GM18858 (cell line): ENCODE measurements around the gene BRCC3.

Experiments used
- ATAC-seq: cut with Tn5 transposase; IDR thresholded peaks from one replicate; pipeline ENCODE4 v1.9.1; 2021; ENCODE audit not compliant: unreplicated experiment

BRCC3 gene

DNA sequence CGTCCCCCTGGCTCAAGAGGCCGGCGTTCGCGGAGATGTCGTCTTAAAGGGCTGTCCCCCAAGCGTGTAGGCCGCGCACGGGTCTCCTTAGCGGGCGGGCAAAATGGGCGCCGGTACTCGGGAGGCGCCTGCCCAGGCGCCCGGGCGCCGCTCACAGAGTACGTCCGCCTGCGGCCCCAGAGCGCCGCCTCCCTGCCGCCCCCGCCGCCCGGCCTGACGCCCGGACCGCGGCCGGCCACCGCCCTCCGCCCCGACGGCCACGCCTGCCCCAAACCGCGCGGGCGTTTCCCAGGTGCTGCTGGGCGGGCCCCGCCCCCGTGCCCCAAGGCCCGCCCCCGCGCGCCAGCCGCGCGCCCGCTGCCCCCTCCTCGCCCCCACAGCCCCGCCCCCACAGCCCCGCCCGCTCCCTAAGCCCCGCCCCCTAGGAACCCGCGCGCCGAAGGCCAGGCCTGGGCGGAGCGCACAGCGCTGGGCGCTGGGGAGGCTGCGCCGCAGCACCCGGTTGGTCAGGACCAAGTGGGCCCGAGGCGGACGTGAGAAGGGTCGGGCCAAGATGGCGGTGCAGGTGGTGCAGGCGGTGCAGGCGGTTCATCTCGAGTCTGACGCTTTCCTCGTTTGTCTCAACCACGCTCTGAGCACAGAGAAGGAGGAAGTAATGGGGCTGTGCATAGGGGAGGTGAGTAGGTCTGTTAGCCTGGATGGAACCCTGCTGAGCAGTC is at the start of gene BRCC3, which contains the start of the genes CMC4 and MTCP1:
Gene BRCC3 (plus strand): TSS at position 534 of the 719 bp plus-strand sequence. CDS start 20 bp downstream, at position 554.
Gene CMC4 (minus strand): TSS at position 162 of the 719 bp plus-strand sequence. CDS start 7,113 bp downstream, outside the sequence.
Gene MTCP1 (minus strand): TSS at position 162 of the 719 bp plus-strand sequence. CDS start 5,126 bp downstream, outside the sequence.
- ATAC-seq, result peak; percentile 61

DNA sequence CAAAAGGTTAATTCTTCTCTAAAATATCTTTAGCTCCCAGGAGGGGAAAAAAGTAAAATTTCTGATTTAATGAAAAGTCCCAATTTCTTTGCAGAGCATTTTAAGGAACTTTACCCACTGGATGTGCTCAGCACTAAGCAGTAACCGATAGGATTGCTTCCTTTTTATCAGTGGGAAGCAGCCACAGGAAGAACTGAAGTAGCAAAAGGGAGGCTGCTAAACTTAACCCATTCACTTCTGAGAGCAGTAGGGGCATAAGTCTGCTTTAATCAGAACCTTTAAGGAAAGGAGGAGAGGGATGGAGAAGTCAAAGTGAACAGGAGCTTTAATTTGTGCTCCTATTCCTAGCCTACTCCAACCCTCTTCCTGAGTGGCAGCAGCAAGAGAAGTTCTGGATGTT is 48.7 kb upstream of the BRCC3 start, which contains the start of gene F8:
Gene F8 (minus strand): TSS at position 139 of the 400 bp plus-strand sequence. CDS start 171 bp downstream, outside the sequence.
- ATAC-seq, result no peak

DNA sequence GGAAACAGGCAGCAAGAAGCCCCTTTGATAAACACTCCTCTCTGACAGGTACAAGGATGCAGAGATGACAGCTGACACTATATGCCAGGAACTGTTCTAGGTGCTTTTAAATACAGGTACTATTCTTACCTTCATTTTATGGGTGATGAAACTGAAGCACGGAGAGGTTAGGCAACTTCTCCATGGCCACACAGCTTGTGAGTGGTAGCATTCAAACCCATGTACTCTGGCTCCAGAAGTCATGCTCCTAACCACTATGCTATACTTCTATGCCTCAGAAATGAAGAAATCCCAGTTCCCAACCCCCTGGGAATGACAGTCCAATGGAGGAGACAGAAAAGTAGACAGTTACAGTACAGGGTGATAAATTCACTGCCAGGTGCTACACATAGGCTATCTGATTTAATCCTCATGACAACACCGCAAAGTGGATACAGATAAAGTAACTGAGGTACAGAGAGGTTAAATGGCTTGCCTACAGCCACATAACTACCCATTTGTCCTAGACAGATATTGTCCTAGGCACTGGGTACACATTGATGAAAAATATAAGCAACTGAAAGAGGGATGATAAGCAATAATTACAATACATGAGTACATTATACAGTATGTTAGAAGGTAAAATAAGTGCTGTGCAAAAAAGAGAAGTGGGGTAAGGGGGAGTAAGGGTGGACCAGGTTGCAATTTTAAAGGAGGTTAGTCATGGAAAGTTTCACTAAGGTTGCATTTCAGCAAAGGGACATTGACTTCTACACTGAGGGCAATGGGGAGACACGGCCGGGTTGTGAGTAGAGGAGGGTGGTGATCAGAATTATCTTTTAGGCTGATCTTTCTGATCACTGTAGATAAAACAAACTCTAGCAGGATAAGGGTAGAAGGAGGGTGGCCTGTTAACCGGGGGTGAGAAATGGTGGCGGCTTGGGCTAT is 47.1 kb upstream of the BRCC3 start:
- ATAC-seq, result no peak

DNA sequence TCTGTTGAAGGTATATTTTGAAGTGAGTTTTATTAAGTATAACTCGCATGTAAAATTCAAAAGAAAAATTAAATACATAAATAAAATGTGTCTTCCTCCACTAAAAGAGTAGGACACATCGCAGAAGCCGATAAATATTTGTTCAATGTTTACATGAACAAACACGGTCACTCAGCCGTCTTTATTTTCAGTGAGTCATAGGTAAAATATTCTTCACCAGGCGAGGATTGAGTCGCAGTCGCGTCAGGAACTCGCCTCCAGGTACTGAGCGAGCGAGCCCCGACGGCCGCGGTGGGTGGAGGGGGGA is 44.9 kb upstream of the BRCC3 start:
- no peak for ATAC-seq

DNA sequence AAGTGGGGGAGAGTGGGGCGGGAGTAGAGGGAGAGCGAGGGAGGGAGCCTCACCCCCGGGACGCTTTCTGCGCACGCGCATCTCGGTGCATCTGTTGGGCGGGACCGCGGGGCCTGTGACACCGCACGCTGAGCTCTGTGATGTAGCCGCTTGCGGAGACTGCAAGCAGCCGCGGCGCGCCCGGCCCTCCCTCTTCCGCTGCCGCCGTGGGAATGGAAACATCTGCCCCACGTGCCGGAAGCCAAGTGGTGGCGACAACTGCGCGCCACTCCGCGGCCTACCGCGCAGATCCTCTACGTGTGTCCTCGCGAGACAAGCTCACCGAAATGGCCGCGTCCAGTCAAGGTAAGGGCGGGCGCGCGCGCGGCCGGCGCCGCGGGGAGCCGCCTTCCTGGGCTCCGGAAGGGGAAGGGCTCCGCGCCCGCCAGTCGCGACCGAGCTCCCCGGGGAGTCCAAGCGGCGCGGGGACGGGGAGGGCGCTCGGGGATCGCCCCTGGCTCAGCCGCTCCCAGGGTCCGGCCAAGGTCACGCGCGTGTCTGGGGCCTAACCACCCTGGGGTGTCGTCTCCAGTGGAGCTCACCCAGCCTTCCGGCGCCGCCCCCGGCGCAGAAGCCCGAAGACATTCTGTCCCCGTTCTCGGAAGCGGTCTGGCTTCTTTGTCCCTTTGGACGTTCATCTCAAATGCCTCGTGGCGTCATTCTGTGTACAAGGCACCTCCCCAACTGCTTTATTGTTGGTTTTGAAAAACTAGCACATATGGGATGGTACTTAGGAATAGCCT is 44.4 kb upstream of the BRCC3 start, which contains the start of gene FUNDC2:
Gene FUNDC2 (plus strand): TSS at position 118 of the 782 bp plus-strand sequence. CDS start 95 bp downstream, at position 213.
- peak; percentile 69 for ATAC-seq

DNA sequence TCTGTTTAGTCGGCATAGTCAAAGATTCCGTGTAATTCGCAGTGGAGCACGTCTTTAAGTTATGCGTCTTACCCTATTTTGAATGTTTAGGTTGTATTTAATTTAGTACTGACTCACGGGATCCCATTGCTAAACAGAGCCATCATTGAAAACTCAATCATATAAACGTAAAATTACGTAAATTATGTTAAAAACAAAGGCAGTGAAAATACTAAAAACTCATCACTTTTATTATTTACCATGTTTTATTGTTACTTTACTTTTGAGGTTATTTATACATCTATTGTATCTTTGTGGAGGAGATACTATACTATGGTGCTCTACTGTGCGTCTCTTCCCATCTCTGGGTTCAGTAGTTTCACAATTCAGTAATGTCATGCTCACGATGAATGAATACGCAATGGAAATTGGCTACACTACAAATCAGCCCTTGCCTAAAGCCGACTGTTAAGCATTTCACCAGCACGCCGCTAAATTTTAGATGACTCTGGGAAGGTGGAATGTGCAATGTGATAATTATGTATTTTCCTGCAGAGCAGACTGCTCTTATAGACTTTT is 43.7 kb upstream of the BRCC3 start:
- no peak for ATAC-seq

DNA sequence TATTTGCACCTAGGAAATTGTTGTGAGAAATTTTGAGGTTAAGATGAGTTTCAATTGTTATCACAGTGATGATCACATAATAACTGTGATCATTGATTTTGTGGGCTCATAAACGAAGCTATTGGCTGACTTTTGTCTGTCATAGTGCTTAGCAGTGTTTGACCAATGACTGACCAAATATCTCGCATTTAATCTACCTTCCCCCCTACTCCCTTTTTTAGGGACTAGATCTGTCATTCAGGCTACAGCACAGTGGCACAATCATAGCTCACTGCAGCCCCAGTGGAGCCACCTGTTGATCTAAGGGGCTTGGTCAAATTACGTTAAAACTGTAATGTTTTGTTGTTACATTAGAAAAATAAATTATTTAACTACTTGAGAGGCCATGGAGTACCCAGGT is 43.2 kb upstream of the BRCC3 start:
- ATAC-seq, result no peak

DNA sequence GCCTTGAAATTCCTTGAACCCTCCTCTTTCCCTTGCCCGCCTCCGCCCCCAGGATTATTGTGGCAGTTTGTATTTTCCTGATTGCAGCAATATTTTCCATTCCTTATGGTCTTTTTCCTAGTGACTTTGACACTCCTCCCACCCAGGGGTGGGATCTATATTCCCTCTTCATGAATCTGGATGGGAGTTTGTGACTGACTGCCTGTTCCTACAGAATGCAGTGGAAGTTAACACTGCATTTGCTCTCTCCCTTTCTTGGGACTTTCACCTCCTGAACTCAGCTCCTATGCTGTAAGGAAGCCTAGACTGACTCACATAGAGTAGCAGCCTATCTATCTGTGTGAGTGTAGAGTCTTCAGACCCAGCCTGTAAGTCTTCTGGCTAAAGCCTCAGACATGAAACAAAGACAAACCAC is 42.4 kb upstream of the BRCC3 start:
- no peak for ATAC-seq

DNA sequence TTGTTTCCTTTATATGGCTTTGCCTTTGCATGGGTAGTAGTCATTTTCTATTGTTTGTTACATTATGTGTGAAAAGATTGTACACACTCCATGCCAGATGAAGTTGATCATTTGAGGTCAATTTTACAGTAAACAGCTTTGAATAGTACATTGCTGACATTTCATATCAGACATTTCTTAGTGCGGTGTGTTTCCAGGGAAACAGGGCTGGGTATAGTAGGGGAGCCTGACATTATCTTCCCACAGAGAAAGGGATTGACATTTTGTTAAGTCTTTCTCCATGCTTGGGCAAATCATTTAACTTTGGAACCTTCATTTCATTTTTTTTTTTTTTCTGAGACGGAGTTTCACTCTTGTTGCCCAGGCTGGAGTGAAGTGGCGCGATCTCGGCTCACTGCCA is 39.7 kb upstream of the BRCC3 start:
- ATAC-seq, result no peak

DNA sequence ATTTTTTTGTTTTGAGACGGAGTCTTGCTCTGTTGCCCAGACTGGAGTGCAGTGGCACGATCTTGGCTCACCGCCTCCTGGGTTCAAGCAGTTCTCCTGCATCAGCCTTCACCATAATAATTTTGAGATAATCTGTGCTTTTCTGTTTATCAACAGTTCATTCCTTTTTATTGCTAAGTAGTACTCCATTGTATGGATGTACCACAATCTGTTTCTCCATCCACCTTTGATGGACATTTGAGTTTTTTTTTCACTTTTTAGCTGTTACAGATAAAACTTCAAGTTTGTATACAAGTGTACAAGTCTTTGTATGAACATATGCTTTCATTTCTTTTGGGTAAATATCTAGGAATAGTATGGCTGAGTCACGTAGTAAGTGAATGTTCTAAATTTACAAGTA is 35.6 kb upstream of the BRCC3 start:
- ATAC-seq, result no peak

DNA sequence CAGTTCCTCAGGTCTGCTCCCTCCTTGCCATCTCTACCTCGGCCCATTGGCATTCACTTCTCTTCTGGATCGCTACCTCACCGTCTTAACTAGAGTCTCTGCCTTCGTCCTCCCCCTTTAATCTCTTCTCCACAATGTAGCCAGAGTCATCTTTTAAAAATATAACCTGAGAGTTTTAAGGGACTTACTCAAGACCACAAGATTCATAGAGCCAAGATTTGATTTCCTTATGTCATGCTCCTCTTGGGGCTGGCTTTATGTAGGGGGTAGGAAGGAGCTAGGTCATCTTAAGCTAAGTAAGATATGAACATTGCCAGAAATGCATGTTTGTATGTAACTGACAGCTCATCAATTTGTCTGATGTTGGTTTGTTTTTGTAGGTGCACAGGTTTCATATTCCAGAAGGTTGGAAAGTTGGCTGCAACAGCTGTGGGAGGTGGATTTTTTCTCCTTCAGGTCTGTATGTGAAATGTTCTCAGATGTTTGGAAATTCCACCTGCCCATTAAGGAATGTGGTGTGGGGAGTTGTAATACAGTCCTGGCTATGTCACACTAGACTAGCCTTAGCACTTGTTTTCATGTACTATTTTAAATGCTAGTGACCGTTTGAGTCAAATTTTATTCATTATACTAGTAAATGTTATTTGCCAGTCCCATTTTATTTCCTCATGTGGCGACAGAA is 25.0 kb upstream of the BRCC3 start:
- ATAC-seq, result no peak

DNA sequence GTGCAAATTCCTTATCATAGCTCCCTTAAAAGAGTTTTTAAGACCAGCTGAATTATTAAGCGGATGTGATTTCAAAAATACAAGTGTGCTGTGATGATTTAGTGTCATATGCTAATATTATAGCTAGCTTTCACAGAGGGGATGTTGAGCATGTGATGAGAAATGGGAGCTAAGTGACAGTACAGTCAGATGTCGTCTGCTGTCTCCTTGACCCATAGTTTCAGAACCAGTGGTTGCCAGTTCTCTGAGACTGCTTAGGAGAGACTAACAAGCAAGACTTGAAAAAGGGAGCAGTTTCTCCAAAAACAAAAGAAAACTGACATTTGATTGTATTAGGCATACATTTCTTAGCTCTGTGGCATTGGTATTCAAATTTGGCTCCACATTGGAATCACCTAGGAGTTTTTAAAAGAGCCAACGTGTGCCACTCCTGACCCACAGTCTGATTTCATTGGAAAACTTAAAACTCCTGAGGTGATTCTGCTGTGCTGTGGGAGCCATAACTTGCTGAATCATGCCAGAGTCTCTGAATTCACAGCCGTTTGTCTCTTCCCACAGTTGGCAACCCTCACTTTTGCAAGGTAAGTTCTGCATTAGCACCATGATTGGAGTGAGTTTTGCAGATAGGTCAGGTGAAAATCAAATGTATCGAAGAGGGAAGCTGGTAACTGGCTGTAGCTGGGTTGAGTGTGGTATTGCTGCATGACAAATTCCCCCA is 24.3 kb upstream of the BRCC3 start:
- ATAC-seq, result no peak

DNA sequence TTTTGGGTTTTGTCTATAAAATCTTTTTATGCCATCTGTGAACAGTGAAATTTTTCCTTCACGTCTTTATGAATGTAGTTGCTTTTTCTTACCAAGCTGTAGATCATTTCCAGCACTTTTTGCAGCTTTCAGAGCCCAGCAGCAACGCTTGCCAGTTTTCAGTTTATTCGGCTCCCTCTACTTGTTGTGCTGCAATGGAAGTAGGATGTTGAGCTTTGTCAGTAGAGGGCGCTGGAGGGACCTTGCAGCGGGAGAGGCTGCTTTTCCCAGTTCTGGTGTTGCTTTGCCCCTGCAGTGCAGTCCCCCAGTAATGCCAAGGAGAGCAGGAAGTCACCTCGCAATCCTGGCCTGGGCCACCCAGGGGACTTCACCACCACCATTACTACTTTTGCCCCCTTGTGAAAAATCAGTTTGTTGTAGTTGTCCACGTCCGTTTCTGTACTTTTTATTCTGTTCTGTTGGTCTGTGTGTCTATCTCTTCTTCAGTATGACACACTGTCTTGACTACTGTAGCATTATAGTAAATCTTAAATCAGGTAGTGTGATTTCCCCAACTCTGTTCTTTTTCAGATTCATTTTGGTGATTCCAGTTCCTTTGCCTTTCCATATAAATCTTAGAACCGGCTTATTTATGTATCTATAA is 22.2 kb upstream of the BRCC3 start:
- ATAC-seq, result no peak

DNA sequence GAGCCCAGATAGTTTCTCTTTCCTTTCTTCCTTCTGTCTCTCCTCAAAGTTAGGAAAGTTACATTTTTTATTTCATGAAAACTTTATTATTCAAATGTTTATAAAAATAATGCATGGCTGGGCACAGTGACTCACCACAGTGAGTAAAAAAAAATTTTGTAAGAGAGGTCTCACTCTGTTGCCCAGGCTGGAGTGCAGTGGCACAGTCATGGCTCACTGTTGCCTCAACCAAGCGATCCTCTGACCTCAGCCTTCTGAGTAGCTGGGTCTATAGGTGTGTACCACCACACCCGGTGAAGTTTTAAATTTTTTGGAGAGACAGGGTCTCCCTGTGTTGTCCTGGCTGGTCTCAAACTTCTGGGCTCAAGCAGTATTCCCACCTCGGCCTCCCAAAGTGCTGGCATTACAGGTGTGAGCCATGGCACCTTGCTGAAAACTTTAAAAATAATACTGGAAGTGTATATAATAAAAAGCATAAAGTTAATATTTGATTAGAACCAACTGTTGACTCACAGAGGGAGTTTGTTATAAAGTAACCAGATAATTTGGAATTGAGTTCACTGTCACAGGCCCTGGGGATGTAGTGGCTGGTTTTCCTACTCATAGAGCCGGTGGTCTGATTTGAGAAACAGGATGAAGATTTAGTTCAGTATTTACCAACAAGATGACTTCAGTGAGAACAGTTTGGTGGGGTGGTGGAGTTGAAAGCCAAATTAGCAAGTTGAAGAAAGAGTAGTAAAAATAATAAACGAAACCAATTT is 18.4 kb upstream of the BRCC3 start:
- no peak for ATAC-seq

DNA sequence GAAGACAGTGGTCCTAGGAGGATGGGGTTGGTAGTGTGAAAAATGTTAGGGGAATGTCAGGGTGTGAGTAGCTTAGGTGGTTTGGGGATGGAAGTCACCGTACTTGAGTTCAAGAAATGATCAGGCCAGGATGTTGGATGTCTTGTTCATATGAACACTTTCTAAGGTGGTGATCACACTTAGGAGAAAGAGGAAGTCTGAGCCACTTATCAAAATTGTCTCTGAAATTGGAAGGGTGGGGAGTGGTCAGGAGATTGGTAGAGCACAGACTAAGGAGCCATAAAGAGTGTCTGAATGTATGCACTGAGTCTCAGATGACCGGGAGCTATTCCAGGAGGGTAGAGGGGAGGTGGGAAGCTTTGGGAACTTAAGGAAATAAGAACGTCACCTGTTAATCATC is 17.7 kb upstream of the BRCC3 start:
- no peak for ATAC-seq

DNA sequence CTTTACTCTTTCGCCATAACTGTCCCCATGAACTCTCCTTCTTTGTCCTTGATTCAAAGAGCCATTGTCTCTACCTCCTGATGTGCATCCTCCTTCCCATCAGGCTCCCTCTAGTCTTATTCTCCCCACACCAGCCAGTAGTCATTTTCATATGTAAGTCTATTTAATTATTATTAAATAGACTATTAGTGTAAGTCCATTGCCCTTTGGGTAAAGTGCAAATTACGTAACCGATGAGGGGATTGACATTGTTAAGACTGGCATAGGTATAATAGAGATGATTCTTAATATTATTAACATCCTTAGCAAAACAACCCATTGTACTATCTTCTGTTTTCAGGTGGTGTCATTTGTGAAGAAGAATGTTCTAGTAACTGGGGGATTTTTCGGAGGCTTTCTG is 17.1 kb upstream of the BRCC3 start:
- no peak for ATAC-seq

DNA sequence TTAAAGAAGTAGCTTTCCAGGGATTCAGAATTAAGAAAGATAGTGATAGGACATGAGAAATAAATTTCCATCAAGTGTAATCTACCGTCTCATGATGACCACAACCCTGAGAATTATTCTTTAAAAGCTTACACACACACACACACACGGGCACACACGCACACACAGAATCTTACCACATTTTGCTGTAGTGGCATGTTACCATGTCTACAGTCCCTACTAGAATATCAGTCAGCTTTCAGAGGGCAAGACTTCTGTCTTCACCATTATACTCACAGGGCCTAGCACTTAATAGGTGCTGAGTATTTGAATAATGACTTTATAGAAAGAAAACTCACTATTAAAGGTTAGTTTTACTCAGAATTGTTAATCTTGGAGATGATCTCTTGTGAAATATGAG is 15.8 kb upstream of the BRCC3 start:
- no peak for ATAC-seq

DNA sequence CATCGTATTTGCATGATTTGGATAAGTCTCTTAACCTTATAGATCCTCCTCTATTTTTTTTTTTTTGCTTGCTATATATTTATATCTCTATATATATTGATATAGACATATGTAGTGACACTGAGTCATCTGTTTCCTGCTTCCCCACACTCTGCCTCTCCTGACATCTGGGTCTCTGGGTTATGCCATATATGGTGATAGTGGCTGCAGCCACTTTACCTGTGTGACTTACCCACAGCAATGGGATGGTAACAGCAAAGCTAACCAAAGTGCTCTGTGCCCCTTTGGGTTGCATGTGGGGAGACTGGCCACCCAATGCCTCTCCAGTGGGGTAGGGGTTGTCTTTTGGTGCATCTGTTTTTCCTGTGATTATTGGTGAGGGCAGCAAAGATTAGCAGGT is 14.8 kb upstream of the BRCC3 start:
- no peak for ATAC-seq
